ENCODE measurements around the gene MPP1. TPM values are rescaled to one million over a fixed set of nuclear protein-coding genes. Genes with fewer than 3 reads are reported as not detected.
A peak's percentile ranks its signal among the peaks of the same experiment; 100 is the strongest.

Gene MPP1
- polyA plus RNA-seq, 1 experiment: 14.2 TPM

GRCh38 chrX:154758696-154759095, 46.6 kb downstream of the MPP1 start:
- ChIA-PET CTCF (interaction anchor here (1.5 kb wide), 1 partner anchor 10 kb away, joined by 6 read pairs; no protein-coding TSS in a partner anchor), POLR2A (no interaction called here)
- no peak overlapping the region for H3K4me3 ChIP-seq (ENCODE audit: low read depth, low read length)
- TF ChIP-seq, protein P1, sequence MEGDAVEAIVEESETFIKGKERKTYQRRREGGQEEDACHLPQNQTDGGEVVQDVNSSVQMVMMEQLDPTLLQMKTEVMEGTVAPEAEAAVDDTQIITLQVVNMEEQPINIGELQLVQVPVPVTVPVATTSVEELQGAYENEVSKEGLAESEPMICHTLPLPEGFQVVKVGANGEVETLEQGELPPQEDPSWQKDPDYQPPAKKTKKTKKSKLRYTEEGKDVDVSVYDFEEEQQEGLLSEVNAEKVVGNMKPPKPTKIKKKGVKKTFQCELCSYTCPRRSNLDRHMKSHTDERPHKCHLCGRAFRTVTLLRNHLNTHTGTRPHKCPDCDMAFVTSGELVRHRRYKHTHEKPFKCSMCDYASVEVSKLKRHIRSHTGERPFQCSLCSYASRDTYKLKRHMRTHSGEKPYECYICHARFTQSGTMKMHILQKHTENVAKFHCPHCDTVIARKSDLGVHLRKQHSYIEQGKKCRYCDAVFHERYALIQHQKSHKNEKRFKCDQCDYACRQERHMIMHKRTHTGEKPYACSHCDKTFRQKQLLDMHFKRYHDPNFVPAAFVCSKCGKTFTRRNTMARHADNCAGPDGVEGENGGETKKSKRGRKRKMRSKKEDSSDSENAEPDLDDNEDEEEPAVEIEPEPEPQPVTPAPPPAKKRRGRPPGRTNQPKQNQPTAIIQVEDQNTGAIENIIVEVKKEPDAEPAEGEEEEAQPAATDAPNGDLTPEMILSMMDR (IDR thresholded peaks at IDR 0.05; ENCODE audit: insufficient read depth, low read depth, low read length): no peak
- no peak for DNase-seq (ENCODE audit: low read depth)
- no peaks in the 10 kb centered on the region for H3K27me3 ChIP-seq (ENCODE audit: control insufficient read depth, insufficient read depth, low read length)
- no peaks in the 10 kb centered on the region for H3K36me3 ChIP-seq (ENCODE audit: control insufficient read depth, insufficient read depth, low read length)

GRCh38 chrX:154751669-154752271, 53.5 kb downstream of the MPP1 start:
- no peaks in the 10 kb centered on the region for H3K36me3 ChIP-seq (ENCODE audit: control insufficient read depth, insufficient read depth, low read length)
- CTCF ChIA-PET: interaction anchor here (0.9 kb wide), 1 partner anchor 32 kb away, joined by 3 read pairs; no protein-coding TSS in a partner anchor
- H3K4me3 ChIP-seq (ENCODE audit: low read depth, low read length): no peak overlapping the region
- H3K27me3 ChIP-seq (ENCODE audit: control insufficient read depth, insufficient read depth, low read length): peaks cover 10% of the 10 kb centered on the region
- DNase-seq (ENCODE audit: low read depth): no peak
- TF ChIP-seq, protein P1 (IDR thresholded peaks at IDR 0.05; ENCODE audit: insufficient read depth, low read depth, low read length): no peak
- POLR2A ChIA-PET: no interaction called here

GRCh38 chrX:154751203-154751668, 54.0 kb downstream of the MPP1 start:
- POLR2A ChIA-PET: no interaction called here
- CTCF ChIA-PET: interaction anchor here (0.9 kb wide), 1 partner anchor 32 kb away, joined by 3 read pairs; no protein-coding TSS in a partner anchor
- DNase-seq (ENCODE audit: low read depth): no peak
- H3K4me3 ChIP-seq (ENCODE audit: low read depth, low read length): peak overlapping the region; percentile 36
- H3K27me3 ChIP-seq (ENCODE audit: control insufficient read depth, insufficient read depth, low read length): peaks cover 10% of the 10 kb centered on the region
- H3K36me3 ChIP-seq (ENCODE audit: control insufficient read depth, insufficient read depth, low read length): no peaks in the 10 kb centered on the region
- TF ChIP-seq, protein P1 (IDR thresholded peaks at IDR 0.05; ENCODE audit: insufficient read depth, low read depth, low read length): no peak

- DNase-seq (ENCODE audit: low read depth): no peak
- peak within 1 kb of the TSS; percentile 36 for H3K4me3 ChIP-seq (ENCODE audit: low read depth, low read length)
- CTCF ChIA-PET: interaction anchor here (0.6 to 0.9 kb wide), 3 partner anchors 23 to 85 kb away, joined by 3 to 4 read pairs (median 3); no protein-coding TSS in a partner anchor
- POLR2A ChIA-PET: no interaction called here
- H3K36me3 ChIP-seq (ENCODE audit: control insufficient read depth, insufficient read depth, low read length): no peaks in the 10 kb centered on the region
- peaks cover 10% of the 10 kb centered on the region for H3K27me3 ChIP-seq (ENCODE audit: control insufficient read depth, insufficient read depth, low read length)
- TF ChIP-seq, protein P1 (IDR thresholded peaks at IDR 0.05; ENCODE audit: insufficient read depth, low read depth, low read length): no peak
Measured at GRCh38 chrX:154750301-154751202, 54.7 kb downstream of the MPP1 start, which contains the start of gene GAB3. GAB3 (minus strand) TSS chrX:154751077; CDS start chrX:154751025, 52 bp downstream.

DNA sequence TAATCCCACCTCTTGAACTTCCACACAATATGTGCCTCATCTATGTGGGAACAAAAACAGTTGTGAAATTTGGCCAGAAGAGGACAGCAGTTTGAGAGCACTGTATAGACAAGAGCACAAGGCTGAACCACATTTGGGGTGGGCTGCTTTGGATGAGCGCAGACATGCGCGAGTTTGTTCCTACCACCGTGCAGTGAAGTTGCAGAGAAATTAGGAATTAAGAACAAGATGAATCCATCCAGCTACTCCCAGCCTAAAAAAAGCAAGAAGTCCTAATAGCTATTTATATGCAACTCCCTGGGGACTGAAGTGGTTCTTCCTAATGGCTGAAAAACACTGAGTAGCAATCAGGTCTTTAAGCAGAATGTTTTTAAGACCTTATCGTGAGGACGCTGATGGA, 55.4 kb downstream of the MPP1 start:
- CTCF ChIA-PET: interaction anchor here (0.9 to 2.4 kb wide), 4 partner anchors 22 to 154 kb away, joined by 3 to 9 read pairs (median 4); no protein-coding TSS in a partner anchor
- Histone ChIP-seq H3K27me3 (ENCODE audit: control insufficient read depth, insufficient read depth, low read length) (peaks cover 10% of the 10 kb centered on the region), H3K36me3 (ENCODE audit: control insufficient read depth, insufficient read depth, low read length) (no peaks in the 10 kb centered on the region), H3K4me3 (ENCODE audit: low read depth, low read length) (no peak overlapping the region)
- POLR2A ChIA-PET: no interaction called here
- TF ChIP-seq, protein P1 (IDR thresholded peaks at IDR 0.05; ENCODE audit: insufficient read depth, low read depth, low read length): no peak
- no peak for DNase-seq (ENCODE audit: low read depth)
